Endodermal cell (in vitro differentiated cells): ENCODE measurements around the gene CREB3L2. TPM values are rescaled to one million over a fixed set of nuclear protein-coding genes. Genes with fewer than 3 reads are reported as not detected.

ENCODE experiments used
- DNase-seq: peaks from one replicate; pipeline ENCODE4 v3.0.0-alpha.2; 2017
- H3K27ac ChIP-seq: 2 replicates; pipeline ENCODE4 v1.5.1; 2013; ENCODE audit warnings: mild to moderate bottlenecking, low read depth, low read length, moderate library complexity
- H3K27me3 ChIP-seq: 2 replicates; pipeline ENCODE4 v1.6.1; 2013; ENCODE audit warnings: mild to moderate bottlenecking, low read length, moderate library complexity; ENCODE audit not compliant: insufficient read depth, control insufficient read depth, poor library complexity, severe bottlenecking
- H3K36me3 ChIP-seq: 2 replicates; pipeline ENCODE4 v1.7.0; 2013; ENCODE audit warnings: mild to moderate bottlenecking, low read length, moderate library complexity; ENCODE audit not compliant: control insufficient read depth, insufficient read depth
- H3K4me1 ChIP-seq: one replicate; pipeline ENCODE4 v1.7.0; 2013; ENCODE audit warnings: low read length; ENCODE audit not compliant: control insufficient read depth, insufficient read depth
- H3K4me3 ChIP-seq: 2 replicates; pipeline ENCODE4 v1.5.1; 2013; ENCODE audit warnings: mild to moderate bottlenecking, low read length, moderate library complexity
- H3K9ac ChIP-seq: 2 replicates; pipeline ENCODE4 v1.6.1; 2013; ENCODE audit warnings: mild to moderate bottlenecking, low read length, moderate library complexity; ENCODE audit not compliant: poor library complexity, severe bottlenecking; ENCODE audit errors: extremely low read depth
- H3K9me3 ChIP-seq: 2 replicates; pipeline ENCODE4 v1.6.1; 2013; ENCODE audit warnings: mild to moderate bottlenecking, low read length, moderate library complexity; ENCODE audit not compliant: control insufficient read depth
- H3K27ac Mint-ChIP-seq: 2 replicates; pipeline ENCODE4 v1.8.0; 2020; ENCODE audit warnings: mixed read lengths
- H3K27me3 Mint-ChIP-seq: 2 replicates; pipeline ENCODE4 v1.8.0; 2021; ENCODE audit warnings: mild to moderate bottlenecking, mixed read lengths; ENCODE audit not compliant: insufficient read depth
- H3K36me3 Mint-ChIP-seq: 2 replicates; pipeline ENCODE4 v1.8.0; 2020; ENCODE audit warnings: low read depth, mixed read lengths
- H3K4me1 Mint-ChIP-seq: 2 replicates; pipeline ENCODE4 v1.8.0; 2020; ENCODE audit warnings: mixed read lengths
- H3K4me3 Mint-ChIP-seq: 2 replicates; pipeline ENCODE4 v1.8.0; 2020; ENCODE audit warnings: mild to moderate bottlenecking, moderate library complexity, mixed read lengths
- H3K9me3 Mint-ChIP-seq: 2 replicates; pipeline ENCODE4 v1.8.0; 2020; ENCODE audit warnings: mild to moderate bottlenecking, mixed read lengths
- WGBS, 2 experiments: methylation state at CpG; one replicate each; pipeline versions ENCODE4 v1.1.5 to v1.1.7; 2013; ENCODE audit warnings: missing lambda C conversion rate in 2 of 2, mixed read lengths in 1 of 2; ENCODE audit not compliant: insufficient coverage in 1 of 2, insufficient read length in 1 of 2; 5-methylcytosine and 5-hydroxymethylcytosine counted together
- total RNA-seq, 2 donors: library from RNA; stranded (reverse); fragmentation: NEBNext Ultra II Directional in 1 of 2; extraction: Animal tissue kit (Norgen Biotek cat#: 25700) in 1 of 2; gene quantifications; 2 replicates in 1 of 2; 3 replicates in 1 of 2; pipeline ENCODE4 v1.2.1, GENCODE V29; 2021
- TF ChIP-seq, protein P1 (sequence below): fragments of 200-600 bp; sonication (generic); conservative IDR thresholded peaks from 2 replicates; pipeline ENCODE4 v1.5.0; 2021; ENCODE audit warnings: antibody characterized with exemption, mild to moderate bottlenecking

CREB3L2 gene
- total RNA-seq, 2 donors from 2014 or later = 48.2 to 80.2 TPM

- Mint-ChIP-seq H3K27me3 (no peaks in the 10 kb centered on the region), H3K9me3 (peaks cover 9% of the 10 kb centered on the region), H3K36me3 (peaks cover 56% of the 10 kb centered on the region), H3K4me1 (no peaks in the 10 kb centered on the region), H3K4me3 (no peak overlapping the region), H3K27ac (no peak overlapping the region)
- Histone ChIP-seq H3K36me3 (peaks cover 72% of the 10 kb centered on the region), H3K27me3 (no peaks in the 10 kb centered on the region), H3K4me3 (no peak overlapping the region), H3K9ac (no peak overlapping the region), H3K27ac (no peak overlapping the region), H3K9me3 (peaks cover 25% of the 10 kb centered on the region), H3K4me1 (no peaks in the 10 kb centered on the region)
- TF ChIP-seq, protein P1, sequence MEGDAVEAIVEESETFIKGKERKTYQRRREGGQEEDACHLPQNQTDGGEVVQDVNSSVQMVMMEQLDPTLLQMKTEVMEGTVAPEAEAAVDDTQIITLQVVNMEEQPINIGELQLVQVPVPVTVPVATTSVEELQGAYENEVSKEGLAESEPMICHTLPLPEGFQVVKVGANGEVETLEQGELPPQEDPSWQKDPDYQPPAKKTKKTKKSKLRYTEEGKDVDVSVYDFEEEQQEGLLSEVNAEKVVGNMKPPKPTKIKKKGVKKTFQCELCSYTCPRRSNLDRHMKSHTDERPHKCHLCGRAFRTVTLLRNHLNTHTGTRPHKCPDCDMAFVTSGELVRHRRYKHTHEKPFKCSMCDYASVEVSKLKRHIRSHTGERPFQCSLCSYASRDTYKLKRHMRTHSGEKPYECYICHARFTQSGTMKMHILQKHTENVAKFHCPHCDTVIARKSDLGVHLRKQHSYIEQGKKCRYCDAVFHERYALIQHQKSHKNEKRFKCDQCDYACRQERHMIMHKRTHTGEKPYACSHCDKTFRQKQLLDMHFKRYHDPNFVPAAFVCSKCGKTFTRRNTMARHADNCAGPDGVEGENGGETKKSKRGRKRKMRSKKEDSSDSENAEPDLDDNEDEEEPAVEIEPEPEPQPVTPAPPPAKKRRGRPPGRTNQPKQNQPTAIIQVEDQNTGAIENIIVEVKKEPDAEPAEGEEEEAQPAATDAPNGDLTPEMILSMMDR = no peak
- WGBS, 2 experiments = 67% methylated on average over 1 of the region's 1 CpG; no CpG with 5 or more reads in 1 of the 2 experiments
- DNase-seq = no peak
Measured at GRCh38 chr7:137865764-137866163, 136.1 kb downstream of the CREB3L2 start.

DNA sequence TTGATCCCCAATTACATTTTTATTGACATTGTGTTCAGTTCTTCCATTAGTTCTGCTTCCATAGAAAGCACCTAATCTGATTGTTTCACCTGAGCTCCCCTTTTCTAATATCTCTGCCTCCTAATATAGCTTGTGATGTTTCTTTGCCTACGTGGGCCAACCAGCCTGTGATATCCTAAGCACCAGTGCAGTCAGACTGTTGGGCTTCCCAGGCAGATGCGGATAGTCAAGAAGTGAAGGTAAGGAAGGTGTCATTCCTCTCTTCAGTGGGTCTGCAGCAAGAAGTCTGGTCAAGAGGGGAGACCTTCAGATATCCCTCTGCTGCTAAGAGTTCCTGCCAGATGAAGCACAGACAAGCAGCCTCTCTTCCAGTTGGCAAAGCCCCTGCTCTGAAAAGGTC lies 138.9 kb downstream of the CREB3L2 start:
- Mint-ChIP-seq H3K27me3 (no peaks in the 10 kb centered on the region), H3K9me3 (peaks cover 9% of the 10 kb centered on the region), H3K36me3 (peaks cover 43% of the 10 kb centered on the region), H3K4me1 (no peaks in the 10 kb centered on the region), H3K27ac (no peak overlapping the region), H3K4me3 (no peak overlapping the region)
- no peaks in the 10 kb centered on the region for H3K4me1 ChIP-seq
- H3K27me3 ChIP-seq = no peaks in the 10 kb centered on the region
- no peak overlapping the region for H3K9ac ChIP-seq
- TF ChIP-seq, protein P1 = no peak
- H3K4me3 ChIP-seq = no peak overlapping the region
- H3K27ac ChIP-seq = no peak overlapping the region
- DNase-seq = no peak
- H3K36me3 ChIP-seq = peaks cover 60% of the 10 kb centered on the region
- 97 to 100% methylated on average over 2 of the region's 2 CpGs for WGBS, 2 experiments
- peaks cover 19% of the 10 kb centered on the region for H3K9me3 ChIP-seq

DNA sequence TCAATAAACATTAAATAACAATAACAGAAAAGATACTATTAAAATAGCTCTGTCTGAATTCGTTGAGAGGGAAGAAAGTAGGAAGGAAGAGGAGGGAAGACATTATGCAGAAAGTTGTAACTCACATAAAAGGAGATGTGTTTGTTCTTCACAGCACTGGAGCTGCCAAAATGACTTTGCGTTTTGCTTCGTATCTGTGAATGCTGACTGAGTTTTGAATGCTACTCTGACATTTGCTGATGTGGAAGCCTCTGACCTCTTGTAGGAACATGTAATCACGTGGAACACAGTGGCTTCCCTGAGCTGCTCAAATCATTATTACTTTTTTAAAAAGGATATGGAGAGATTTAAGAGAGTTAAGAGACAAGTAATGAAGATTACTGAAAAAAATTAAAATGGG lies 139.5 kb downstream of the CREB3L2 start:
- Mint-ChIP-seq H3K36me3 (peaks cover 37% of the 10 kb centered on the region), H3K27ac (no peak overlapping the region), H3K27me3 (no peaks in the 10 kb centered on the region), H3K9me3 (peaks cover 9% of the 10 kb centered on the region), H3K4me3 (no peak overlapping the region), H3K4me1 (no peaks in the 10 kb centered on the region)
- TF ChIP-seq, protein P1 = no peak
- Histone ChIP-seq H3K27ac (no peak overlapping the region), H3K36me3 (peaks cover 54% of the 10 kb centered on the region), H3K27me3 (no peaks in the 10 kb centered on the region), H3K4me1 (no peaks in the 10 kb centered on the region), H3K9ac (no peak overlapping the region), H3K9me3 (peaks cover 16% of the 10 kb centered on the region), H3K4me3 (no peak overlapping the region)
- DNase-seq = no peak
- 83 to 93% methylated on average over 3 to 4 of the region's 4 CpGs for WGBS, 2 experiments
